ENCODE data around the gene SAP25. TPM values are rescaled to one million over a fixed set of nuclear protein-coding genes. Genes with fewer than 3 reads are reported as not detected.

Gene SAP25
- total and polyA plus RNA-seq, 8 donors, result 4.5 to 11.4 (median 7.9) TPM

DNA sequence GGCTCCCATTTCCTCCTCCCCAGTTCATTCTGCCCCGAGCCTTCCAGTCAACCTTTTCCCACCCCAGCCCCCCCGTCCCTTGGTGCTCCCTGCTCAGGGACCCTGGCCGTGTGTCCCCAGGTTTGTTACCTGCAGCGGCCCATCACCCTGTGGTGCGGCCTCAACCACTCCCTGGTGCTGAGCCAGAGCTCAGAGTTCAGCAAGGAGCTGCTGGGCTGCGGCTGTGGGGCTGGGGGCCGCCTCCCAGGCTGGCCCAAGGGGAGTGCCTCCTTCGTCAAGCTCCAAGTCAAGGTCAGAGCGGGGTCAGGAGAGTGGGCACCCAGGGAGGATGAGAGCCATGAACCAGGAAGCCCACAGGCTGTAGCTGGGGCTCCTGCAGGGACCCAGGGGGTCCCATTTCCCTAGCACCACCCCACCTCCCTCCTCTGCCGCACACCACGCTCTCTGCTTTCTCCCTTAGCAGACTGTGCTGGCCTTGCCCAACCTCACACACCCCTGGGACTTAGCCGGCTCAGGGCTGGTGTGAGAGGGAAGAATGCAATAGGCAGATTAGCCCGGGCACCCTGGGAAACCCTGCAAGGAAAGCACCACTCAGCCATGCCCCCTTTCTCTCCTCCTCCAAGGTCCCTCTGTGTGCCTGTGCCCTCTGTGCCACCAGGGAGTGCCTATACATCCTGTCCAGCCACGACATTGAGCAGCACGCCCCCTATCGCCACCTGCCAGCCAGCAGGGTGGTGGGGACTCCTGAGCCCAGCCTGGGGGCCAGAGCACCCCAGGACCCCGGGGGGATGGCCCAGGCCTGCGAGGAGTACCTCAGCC, 26.4 kb upstream of the SAP25 start:
- H3K27ac ChIP-seq, result no peak overlapping the region
- peaks cover 0 to 17% of the 10 kb centered on the region in 2 donors for H3K4me1 ChIP-seq
- no peak overlapping the region for H3K4me3 ChIP-seq
- intact Hi-C loops (cut with DNase I), result loop anchor here in 1 of 2 donors (2.0 kb wide), 1 partner anchor 33 kb away; no protein-coding TSS in a partner anchor
- H3K9me3 ChIP-seq, result no peaks in the 10 kb centered on the region
- TF ChIP-seq, protein P1, sequence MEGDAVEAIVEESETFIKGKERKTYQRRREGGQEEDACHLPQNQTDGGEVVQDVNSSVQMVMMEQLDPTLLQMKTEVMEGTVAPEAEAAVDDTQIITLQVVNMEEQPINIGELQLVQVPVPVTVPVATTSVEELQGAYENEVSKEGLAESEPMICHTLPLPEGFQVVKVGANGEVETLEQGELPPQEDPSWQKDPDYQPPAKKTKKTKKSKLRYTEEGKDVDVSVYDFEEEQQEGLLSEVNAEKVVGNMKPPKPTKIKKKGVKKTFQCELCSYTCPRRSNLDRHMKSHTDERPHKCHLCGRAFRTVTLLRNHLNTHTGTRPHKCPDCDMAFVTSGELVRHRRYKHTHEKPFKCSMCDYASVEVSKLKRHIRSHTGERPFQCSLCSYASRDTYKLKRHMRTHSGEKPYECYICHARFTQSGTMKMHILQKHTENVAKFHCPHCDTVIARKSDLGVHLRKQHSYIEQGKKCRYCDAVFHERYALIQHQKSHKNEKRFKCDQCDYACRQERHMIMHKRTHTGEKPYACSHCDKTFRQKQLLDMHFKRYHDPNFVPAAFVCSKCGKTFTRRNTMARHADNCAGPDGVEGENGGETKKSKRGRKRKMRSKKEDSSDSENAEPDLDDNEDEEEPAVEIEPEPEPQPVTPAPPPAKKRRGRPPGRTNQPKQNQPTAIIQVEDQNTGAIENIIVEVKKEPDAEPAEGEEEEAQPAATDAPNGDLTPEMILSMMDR (IDR thresholded peaks at IDR 0.05), result no peak
- no peak for DNase-seq
- ATAC-seq, result no peak
- H3K36me3 ChIP-seq, result no peaks in the 10 kb centered on the region
- H3K27me3 ChIP-seq, result peaks cover 0 to 8% of the 10 kb centered on the region in 2 donors

DNA sequence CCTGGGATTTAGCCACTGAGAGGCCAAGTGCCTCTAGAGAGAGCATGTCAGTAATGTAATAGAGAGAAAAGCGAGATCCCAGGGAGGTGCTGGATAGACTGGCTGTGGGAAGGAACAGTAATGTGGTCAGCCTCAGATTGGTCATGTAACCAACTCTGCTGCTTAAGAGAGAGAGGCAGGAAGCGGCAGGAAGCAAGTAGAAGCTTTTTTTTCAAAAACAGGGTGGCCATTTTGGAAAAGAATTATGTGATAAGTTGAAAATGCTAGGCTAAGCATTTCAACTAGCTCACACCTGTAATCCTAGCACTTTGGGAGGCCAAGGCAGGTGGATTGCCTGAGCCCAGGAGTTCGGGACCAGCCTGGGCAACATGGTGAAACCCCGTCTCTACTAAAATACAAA, 24.7 kb upstream of the SAP25 start:
- no peaks in the 10 kb centered on the region for H3K36me3 ChIP-seq
- intact Hi-C loops (cut with DNase I), result no loop called here
- peaks cover 0 to 3% of the 10 kb centered on the region in 2 donors for H3K4me1 ChIP-seq
- ATAC-seq (no peak), DNase-seq (no peak)
- H3K27ac ChIP-seq, result no peak overlapping the region
- no peaks in the 10 kb centered on the region for H3K9me3 ChIP-seq
- no peak overlapping the region for H3K4me3 ChIP-seq
- TF ChIP-seq, protein P1 (IDR thresholded peaks at IDR 0.05), result no peak
- no peaks in the 10 kb centered on the region for H3K27me3 ChIP-seq

DNA sequence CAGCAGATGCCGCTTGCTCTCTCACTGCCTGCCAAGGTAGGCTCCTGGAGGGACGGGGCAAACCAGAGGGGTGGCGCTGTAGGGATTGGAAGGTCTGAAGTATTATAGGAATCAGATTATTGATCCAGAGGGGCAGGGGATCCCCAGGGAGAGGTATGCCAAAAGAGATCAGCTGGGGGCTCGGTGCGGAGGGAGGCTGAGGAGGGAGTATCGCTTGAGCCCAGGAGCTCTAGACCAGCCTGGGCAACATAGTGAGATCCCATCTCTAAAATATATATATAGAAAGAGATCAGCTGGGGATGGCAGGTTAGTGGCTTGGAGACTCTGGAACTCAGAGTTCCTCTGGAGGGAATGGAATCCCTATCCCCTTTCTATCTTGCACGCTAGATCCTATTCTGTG, 21.5 kb upstream of the SAP25 start:
- Histone ChIP-seq H3K27me3 (peaks cover 0 to 17% of the 10 kb centered on the region in 2 donors), H3K36me3 (no peaks in the 10 kb centered on the region), H3K27ac (no peak overlapping the region), H3K9me3 (no peaks in the 10 kb centered on the region), H3K4me3 (no peak overlapping the region), H3K4me1 (no peaks in the 10 kb centered on the region)
- DNase-seq, result no peak
- intact Hi-C loops (cut with DNase I), result no loop called here
- no peak for ATAC-seq
- TF ChIP-seq, protein P1 (IDR thresholded peaks at IDR 0.05), result no peak

DNA sequence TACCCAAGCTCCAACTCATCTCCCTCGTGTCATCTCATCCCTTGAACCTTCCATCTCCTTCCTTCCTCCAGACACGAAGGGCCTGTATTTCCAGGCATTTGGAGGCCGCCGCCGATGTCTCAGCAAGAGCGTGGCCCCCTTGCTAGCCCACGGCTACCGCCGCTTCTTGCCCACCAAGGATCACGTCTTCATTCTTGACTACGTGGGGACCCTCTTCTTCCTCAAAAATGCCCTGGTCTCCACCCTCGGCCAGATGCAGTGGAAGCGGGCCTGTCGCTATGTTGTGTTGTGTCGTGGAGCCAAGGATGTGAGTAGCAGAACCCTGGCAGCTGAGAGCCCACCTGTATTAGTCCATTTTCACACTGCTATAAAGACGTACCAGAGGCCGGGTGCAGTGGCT, 17.9 kb upstream of the SAP25 start:
- ATAC-seq, result no peak
- intact Hi-C loops (cut with DNase I), result no loop called here
- Histone ChIP-seq H3K27me3 (peaks cover 0 to 29% of the 10 kb centered on the region in 2 donors), H3K36me3 (no peaks in the 10 kb centered on the region), H3K4me3 (no peak overlapping the region), H3K4me1 (peaks cover 5 to 6% of the 10 kb centered on the region in 2 donors), H3K9me3 (no peaks in the 10 kb centered on the region), H3K27ac (no peak overlapping the region)
- peak in 1 of 4 donors; percentile 54 for DNase-seq
- TF ChIP-seq, protein P1 (IDR thresholded peaks at IDR 0.05), result no peak

DNA sequence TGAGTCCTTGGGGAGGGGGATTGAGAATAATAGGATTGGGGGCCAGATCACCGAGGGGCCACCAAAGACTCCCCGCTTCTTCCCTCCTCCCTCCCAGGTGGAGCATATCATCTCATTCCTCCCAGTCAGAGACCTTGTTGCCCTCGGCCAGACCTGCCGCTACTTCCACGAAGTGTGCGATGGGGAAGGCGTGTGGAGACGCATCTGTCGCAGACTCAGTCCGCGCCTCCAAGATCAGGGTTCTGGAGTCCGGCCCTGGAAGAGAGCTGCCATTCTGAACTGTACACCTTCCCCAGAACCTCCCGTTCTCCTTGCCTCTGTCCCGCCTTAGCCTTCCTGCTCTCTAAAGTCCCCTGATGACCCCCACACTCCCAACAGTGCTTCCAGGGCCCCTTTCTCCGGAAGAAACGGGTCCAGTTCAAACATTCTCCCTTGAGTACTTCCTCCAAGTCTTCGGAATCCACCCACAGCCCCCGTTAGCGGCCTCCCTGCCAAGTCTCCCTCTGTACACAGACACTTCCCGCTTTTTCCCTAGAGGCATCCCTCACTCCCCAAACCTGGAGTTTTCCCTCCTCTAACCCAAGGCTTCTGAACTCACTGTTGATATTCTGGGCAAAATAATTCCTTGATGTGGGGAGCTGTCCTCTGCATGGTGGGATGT, 16.5 kb upstream of the SAP25 start:
- H3K36me3 ChIP-seq, result no peaks in the 10 kb centered on the region
- no peak overlapping the region for H3K27ac ChIP-seq
- H3K4me1 ChIP-seq, result peaks cover 5 to 8% of the 10 kb centered on the region in 2 donors
- TF ChIP-seq, protein P1 (IDR thresholded peaks at IDR 0.05), result no peak
- DNase-seq (no peak), ATAC-seq (no peak)
- no peaks in the 10 kb centered on the region for H3K9me3 ChIP-seq
- H3K27me3 ChIP-seq, result peaks cover 0 to 29% of the 10 kb centered on the region in 2 donors
- H3K4me3 ChIP-seq, result no peak overlapping the region
- intact Hi-C loops (cut with DNase I), result no loop called here

Data from left lung (tissue), 10 donors.